Gastroesophageal sphincter (tissue), 4 donors: Measurements from ENCODE around the gene MYCN. TPM values are rescaled to one million over a fixed set of nuclear protein-coding genes. Genes with fewer than 3 reads are reported as not detected.

ENCODE experiments used
- ATAC-seq: fragments of 150-250 bp; one replicate; pipeline ENCODE4 v1.9.1; 2016; ENCODE audit warnings: mild to moderate bottlenecking, moderate library complexity
- H3K27ac ChIP-seq, 4 donors: fragments of 200-600 bp; sonication (generic) in 3 of 4; 1 replicate in 3 of 4; 2 replicates in 1 of 4; pipeline ENCODE4 v1.5.1; 2016 to 2019
- H3K27me3 ChIP-seq: fragments of 200-600 bp; sonication (generic); one replicate; pipeline ENCODE4 v1.5.1; 2019
- H3K36me3 ChIP-seq, 2 donors: fragments of 200-600 bp; sonication (generic); one replicate each; pipeline ENCODE4 v1.5.1; 2019; ENCODE audit warnings: control low read depth in 1 of 2
- H3K4me1 ChIP-seq, 3 donors: fragments of 200-600 bp; sonication (generic); 1 replicate in 2 of 3; 2 replicates in 1 of 3; pipeline ENCODE4 v1.5.1; 2016 to 2019; ENCODE audit warnings: control low read depth in 2 of 3
- H3K4me3 ChIP-seq, 2 donors: fragments of 200-600 bp; sonication (generic); one replicate each; pipeline ENCODE4 v1.5.1; 2019; ENCODE audit warnings: mild to moderate bottlenecking in 1 of 2, moderate library complexity in 1 of 2
- H3K9me3 ChIP-seq, 3 donors: fragments of 200-600 bp; sonication (generic); one replicate each; pipeline ENCODE4 v1.5.1; 2017 to 2019; ENCODE audit warnings: control low read depth in 2 of 3
- EP300 ChIP-seq: sonication (generic); formaldehyde crosslinking; IDR thresholded peaks from one replicate; pipeline ENCODE4 v1.6.1; 2017; ENCODE audit warnings: antibody characterized with exemption, mild to moderate bottlenecking
- POLR2A ChIP-seq, 2 donors: fragments of 450-650 bp; IDR thresholded peaks; one replicate each; pipeline ENCODE4 v1.6.1; 2017; ENCODE audit warnings: antibody characterized with exemption in 2 of 2, mild to moderate bottlenecking in 2 of 2, moderate library complexity in 1 of 2
- POLR2AphosphoS5 ChIP-seq: sonication (generic); formaldehyde crosslinking; IDR thresholded peaks from one replicate; pipeline ENCODE4 v1.6.1; 2017; ENCODE audit warnings: antibody characterized with exemption
- WGBS, 2 donors: methylation state at CpG; one replicate each; pipeline ENCODE4 v1.1.5; 2018; ENCODE audit warnings: low coverage in 1 of 2; 5-methylcytosine and 5-hydroxymethylcytosine counted together
- total RNA-seq, 4 donors: library from RNA; depleted of rRNA; stranded (reverse); fragments of >200 nt; gene quantifications; one replicate each; pipeline ENCODE4 v1.1.0, GENCODE V29; 2016
- TF ChIP-seq, protein P1 (sequence below), 4 experiments: fragments of 200-600 bp in 2 of 4; fragments of 450-650 bp in 2 of 4; sonication (generic) in 1 of 4; IDR thresholded peaks; one replicate each; pipeline ENCODE4 v1.5.1; 2017 to 2019; ENCODE audit warnings: antibody characterized with exemption in 4 of 4, mild to moderate bottlenecking in 2 of 4, moderate library complexity in 2 of 4

MYCN gene
- total RNA-seq, 4 donors from 2014 or later, result 0.13 to 0.46 (median 0.35) TPM; not detected in 1

DNA sequence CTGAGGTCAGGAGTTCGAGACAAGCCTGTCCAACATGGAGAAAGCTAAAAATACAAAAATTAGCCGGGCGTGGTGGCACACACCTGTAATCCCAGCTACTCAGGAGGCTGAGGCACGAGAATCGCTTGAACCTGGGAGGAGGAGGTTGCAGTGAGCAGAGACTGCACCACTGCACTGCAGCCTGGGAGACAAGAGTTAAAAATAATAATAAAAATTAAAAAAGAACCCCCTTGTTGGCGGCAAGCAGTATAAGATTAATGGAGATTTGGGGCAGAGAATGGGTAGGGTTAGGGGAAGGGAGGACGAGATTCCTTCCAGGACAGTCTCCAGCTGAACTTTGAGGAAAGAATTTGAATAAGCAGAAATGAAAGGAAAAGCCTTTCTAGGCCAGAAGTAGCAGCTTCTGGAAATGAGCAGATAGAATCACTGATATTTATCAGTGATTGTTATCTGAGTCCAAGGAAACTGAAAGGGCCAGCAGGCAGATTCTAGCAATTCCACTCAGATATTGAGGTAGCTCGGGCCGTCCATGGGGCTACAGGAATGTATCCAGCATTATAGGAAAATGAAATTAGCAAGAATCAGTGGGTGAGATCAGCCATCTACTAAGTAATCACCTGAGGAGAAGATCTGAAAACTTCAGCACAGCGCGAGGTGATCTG lies 7.0 kb upstream of the MYCN start:
- Histone ChIP-seq H3K27me3 (peaks cover 2% of the 10 kb centered on the region), H3K4me3 (no peak overlapping the region), H3K36me3 (no peaks in the 10 kb centered on the region), H3K9me3 (no peaks in the 10 kb centered on the region), H3K4me1 (no peaks in the 10 kb centered on the region), H3K27ac (no peak overlapping the region)
- ATAC-seq, result no peak
- WGBS, 2 donors, result 87 to 91% methylated on average over 7 to 11 of the region's 11 CpGs
- no peak for TF ChIP-seq EP300
- TF ChIP-seq, protein P1, sequence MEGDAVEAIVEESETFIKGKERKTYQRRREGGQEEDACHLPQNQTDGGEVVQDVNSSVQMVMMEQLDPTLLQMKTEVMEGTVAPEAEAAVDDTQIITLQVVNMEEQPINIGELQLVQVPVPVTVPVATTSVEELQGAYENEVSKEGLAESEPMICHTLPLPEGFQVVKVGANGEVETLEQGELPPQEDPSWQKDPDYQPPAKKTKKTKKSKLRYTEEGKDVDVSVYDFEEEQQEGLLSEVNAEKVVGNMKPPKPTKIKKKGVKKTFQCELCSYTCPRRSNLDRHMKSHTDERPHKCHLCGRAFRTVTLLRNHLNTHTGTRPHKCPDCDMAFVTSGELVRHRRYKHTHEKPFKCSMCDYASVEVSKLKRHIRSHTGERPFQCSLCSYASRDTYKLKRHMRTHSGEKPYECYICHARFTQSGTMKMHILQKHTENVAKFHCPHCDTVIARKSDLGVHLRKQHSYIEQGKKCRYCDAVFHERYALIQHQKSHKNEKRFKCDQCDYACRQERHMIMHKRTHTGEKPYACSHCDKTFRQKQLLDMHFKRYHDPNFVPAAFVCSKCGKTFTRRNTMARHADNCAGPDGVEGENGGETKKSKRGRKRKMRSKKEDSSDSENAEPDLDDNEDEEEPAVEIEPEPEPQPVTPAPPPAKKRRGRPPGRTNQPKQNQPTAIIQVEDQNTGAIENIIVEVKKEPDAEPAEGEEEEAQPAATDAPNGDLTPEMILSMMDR (IDR thresholded peaks at IDR 0.05), result no peak
- TF ChIP-seq POLR2A (IDR thresholded peaks at IDR 0.05), result no peak
- TF ChIP-seq POLR2AphosphoS5, result no peak

DNA sequence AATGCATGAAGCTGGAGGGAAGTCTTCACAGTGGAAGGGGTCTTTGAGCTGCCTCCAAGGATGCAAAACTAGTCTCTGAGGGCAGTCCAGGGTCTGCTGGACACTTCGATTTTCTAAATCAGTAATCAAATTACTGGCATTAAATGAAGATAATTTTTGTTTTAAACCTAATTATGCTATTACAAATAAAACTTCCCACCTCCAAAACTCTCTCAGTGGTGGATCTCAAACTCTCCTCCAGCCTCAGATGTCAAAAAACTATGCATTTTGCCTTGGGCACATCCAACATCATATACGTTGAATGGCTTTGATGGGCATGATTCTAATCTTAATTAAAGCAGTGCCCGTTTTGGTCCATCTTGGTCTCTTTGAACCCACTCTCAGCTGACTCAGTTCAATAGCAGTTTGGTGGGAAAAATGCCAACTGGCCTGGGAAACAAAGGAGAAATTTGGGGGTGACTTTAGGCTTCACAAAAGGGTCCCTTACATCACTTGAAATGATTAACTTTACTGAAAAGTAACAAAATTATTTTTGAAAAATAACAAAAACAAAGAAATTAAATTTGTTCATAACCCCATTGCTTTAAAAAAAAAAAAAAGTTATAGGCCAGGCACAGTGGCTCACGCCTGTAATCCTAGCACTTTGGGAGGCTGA lies 5.9 kb upstream of the MYCN start:
- Histone ChIP-seq H3K4me1 (peaks cover 0 to 4% (median 0%) of the 10 kb centered on the region in 3 donors), H3K9me3 (no peaks in the 10 kb centered on the region), H3K27ac (no peak overlapping the region), H3K27me3 (peaks cover 13% of the 10 kb centered on the region), H3K36me3 (no peaks in the 10 kb centered on the region), H3K4me3 (no peak overlapping the region)
- TF ChIP-seq POLR2A (IDR thresholded peaks at IDR 0.05) (no peak), POLR2AphosphoS5 (no peak), EP300 (no peak)
- TF ChIP-seq, protein P1 (IDR thresholded peaks at IDR 0.05), result no peak
- ATAC-seq, result no peak
- WGBS, 2 donors, result 81 to 85% methylated on average over 4 of the region's 4 CpGs

DNA sequence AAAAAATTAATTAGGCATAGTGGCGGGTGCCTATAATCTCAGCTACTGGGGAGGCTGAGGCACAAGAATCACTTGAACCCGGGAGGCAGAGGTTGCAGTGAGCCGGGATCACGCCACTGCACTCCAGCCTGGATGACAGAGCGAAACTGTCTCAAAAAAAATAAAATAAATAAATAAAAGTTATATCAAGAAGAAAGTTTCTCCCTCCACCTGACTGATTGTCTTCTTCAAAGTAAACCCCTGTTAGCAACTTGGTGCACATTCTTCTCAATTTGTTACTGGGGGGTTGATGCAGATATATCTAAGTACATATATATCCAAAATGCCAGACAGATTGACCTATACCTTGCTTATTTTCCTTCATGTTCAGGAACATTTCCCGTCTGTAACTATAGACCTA lies 5.2 kb upstream of the MYCN start:
- no peak for TF ChIP-seq EP300
- TF ChIP-seq, protein P1 (IDR thresholded peaks at IDR 0.05), result no peak
- no peak for TF ChIP-seq POLR2A (IDR thresholded peaks at IDR 0.05)
- no peak for TF ChIP-seq POLR2AphosphoS5
- Histone ChIP-seq H3K27me3 (peaks cover 21% of the 10 kb centered on the region), H3K36me3 (no peaks in the 10 kb centered on the region), H3K27ac (no peak overlapping the region), H3K4me3 (no peak overlapping the region), H3K9me3 (no peaks in the 10 kb centered on the region), H3K4me1 (peaks cover 0 to 12% (median 2%) of the 10 kb centered on the region in 3 donors)
- no peak for ATAC-seq
- WGBS, 2 donors, result 84 to 95% methylated on average over 5 to 6 of the region's 6 CpGs

DNA sequence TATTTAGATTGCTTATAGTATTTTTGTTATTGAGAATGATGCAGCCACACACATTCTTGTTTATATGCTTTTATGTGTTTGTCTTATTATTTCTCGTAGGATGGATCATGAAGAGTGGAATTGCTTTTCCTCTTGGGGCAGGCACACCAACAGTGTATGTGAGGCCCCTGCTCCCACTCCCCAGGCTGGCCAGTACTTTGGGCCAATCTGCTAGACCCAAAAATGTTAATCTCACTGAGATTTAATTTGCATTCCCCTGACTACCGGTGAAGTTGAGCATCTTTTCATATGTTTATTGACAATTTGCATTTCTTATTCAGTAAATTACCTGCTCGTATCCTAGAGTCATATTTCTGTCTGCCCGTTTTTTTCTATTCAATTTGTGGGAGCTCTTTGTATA lies 4.7 kb upstream of the MYCN start:
- WGBS, 2 donors, result 84 to 89% methylated on average over 3 to 4 of the region's 4 CpGs
- no peak overlapping the region for H3K27ac ChIP-seq
- H3K4me1 ChIP-seq, result peaks cover 0 to 17% (median 7%) of the 10 kb centered on the region in 3 donors
- H3K27me3 ChIP-seq, result peaks cover 25% of the 10 kb centered on the region
- TF ChIP-seq EP300 (no peak), POLR2AphosphoS5 (no peak), POLR2A (IDR thresholded peaks at IDR 0.05) (no peak)
- TF ChIP-seq, protein P1 (IDR thresholded peaks at IDR 0.05), result no peak
- H3K4me3 ChIP-seq, result no peak overlapping the region
- no peaks in the 10 kb centered on the region for H3K36me3 ChIP-seq
- no peaks in the 10 kb centered on the region for H3K9me3 ChIP-seq
- ATAC-seq, result no peak
